Body of pancreas (tissue), 4 donors: ENCODE data around the gene OVCH1.

Experiments used
- CTCF ChIP-seq, 7 experiments: fragments of 450-650 bp in 4 of 7; fragments of 200-600 bp in 3 of 7; sonication (generic) in 3 of 7; IDR thresholded peaks; one replicate each; pipeline ENCODE4 v1.5.1; 2016 to 2019; ENCODE audit warnings: antibody characterized with exemption in 7 of 7
- POLR2A ChIP-seq, 3 donors: fragments of 450-650 bp; IDR thresholded peaks; one replicate each; pipeline ENCODE4 v1.6.1; 2016; ENCODE audit warnings: antibody characterized with exemption in 3 of 3, mild to moderate bottlenecking in 2 of 3

GRCh38 chr12:29510591-29511185, 13.2 kb upstream of the OVCH1 start:
- TF ChIP-seq CTCF (IDR thresholded peaks at IDR 0.05) (no peak), POLR2A (IDR thresholded peaks at IDR 0.05) (no peak)
